Measurements from ENCODE around the gene MYL11.
"Not testable (repeated sequence)": the region's sequence is repeated elsewhere in the genome, so short reads cannot be mapped to it uniquely, and the experiment has no call there.

Gene MYL11

DNA sequence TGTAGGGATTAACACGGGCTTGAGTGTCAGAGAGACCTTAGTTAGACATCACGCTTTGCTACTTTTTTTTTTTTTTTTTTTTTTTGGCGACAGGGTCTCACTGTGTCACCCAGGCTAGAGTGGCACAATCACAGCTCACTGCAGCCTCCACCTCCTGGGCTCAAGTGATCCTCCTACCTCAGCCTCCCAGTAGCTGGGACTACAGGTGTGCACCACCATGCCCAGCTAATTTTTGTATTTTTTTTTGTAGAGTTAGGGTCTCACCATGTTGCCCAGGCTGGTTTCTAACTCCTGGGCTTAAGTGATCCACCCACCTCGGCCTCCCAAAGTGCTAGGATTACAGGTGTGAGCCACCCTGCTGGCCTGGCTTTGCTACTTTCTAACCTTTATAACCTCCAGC is 22.0 kb downstream of the MYL11 start:
- DNase-seq (ENCODE audit: low spot score): not testable (repeated sequence)

DNA sequence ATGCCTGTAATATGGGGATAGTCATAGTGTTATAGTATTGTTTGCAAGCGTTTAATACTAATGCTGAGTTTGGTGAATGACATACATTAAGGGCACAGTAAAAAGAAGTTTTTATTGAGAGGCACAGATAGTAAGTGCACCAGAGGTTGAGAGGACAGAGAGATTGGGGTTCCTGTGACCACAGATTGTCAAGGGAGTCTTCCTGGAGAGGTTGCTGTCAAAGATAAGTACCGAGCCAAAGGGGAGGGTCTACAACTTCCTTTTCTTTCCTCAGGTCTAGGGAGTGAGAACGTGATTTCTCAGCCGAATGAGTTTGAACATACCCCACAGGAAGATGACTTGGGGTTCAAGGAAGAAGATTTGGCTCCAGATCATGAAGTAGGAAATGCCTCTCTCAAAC is 22.5 kb downstream of the MYL11 start:
- no peak for DNase-seq (ENCODE audit: low spot score)

DNA sequence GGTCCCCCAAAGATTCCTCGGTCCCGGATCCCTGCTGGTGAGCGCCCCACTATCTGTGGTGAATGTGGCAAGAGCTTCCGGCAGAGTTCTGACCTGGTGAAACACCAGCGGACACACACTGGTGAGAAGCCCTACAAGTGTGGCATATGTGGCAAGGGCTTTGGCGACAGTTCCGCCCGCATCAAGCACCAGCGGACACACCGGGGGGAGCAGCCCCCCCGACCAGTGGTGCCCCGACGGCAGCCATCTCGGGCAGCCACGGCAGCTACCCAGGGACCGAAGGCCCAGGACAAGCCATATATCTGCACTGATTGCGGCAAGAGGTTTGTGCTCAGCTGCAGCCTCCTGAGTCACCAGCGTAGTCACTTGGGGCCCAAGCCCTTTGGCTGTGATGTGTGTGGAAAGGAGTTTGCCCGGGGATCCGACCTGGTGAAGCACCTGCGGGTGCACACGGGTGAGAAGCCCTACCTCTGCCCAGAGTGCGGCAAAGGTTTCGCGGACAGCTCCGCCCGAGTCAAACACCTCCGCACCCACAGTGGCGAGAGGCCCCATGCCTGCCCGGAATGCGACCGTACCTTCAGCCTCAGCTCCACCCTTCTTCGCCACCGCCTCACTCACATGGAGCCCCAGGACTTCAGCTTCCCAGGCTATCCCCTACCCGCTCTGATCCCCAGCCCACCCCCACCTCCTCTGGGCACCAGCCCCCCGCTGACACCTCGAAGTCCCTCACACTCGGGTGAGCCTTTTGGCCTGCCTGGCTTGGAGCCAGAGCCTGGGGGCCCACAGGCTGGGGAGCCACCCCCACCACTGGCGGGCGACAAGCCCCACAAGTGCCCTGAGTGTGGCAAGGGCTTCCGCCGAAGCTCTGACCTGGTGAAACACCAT is 23.4 kb downstream of the MYL11 start:
- no peak for DNase-seq (ENCODE audit: low spot score)

DNA sequence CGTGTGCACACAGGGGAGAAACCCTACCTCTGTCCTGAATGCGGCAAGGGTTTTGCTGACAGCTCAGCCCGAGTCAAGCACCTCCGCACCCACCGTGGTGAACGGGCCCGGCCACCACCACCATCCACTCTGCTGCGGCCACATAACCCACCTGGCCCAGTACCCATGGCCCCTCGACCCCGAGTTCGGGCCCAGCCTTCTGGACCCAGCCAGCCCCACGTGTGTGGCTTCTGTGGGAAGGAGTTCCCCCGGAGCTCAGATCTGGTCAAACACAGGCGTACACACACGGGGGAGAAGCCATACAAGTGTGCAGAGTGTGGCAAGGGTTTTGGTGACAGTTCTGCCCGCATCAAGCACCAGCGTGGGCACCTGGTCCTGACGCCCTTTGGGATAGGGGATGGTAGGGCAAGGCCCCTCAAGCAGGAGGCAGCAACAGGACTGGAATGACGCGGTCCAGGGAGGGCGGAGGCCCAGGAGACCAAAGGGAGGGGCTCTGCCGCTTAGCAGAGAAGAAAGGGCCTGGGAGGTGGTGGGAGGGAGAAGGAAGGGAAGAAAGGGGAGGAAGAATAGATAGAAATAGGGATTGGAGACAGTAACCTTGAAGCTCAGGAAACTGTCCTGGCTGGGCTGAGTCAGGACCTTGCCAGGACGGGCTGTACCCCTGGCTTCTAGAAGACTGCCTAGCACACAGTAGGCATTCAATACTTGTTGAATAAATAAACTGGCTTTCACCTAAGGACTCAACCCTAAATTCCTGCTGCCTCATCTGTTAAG is 24.2 kb downstream of the MYL11 start:
- no peak for DNase-seq (ENCODE audit: low spot score)

DNA sequence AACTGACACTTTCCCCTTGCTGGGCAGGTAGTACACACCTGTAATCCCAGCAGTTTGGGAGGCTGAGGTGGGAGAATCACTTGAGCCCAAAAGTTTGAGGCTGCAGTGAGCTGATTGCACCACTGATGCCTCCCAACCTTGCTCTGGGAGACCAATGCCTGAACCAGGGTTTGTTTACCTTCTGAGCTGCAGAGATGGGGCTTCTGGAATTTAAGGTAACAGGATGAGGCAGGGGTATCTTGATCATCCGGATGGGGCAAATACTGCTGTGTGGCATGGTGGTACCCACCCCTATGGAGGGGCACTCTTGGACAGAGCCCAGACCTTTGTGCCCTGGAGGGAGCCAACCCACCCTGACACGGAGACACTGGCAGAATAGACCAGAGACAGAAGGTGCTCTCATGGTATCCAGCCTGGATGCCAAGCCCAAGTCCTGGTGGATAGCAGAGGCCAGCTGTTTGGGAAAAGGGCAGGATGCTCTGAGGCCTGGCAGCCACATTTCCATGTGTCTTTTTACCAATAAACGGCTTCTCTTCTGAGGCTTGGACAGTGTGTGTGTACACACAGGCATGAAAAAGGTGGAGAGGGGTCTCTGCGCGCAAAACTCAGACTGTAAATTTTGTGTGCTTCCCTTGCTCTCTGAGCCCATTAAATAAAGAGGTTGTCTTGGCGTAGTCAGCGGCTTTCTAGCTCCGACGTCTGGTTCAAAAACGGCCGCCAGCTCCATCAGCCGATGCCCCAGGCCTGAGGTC is 25.0 kb downstream of the MYL11 start:
- no peak for DNase-seq (ENCODE audit: low spot score)

DNA sequence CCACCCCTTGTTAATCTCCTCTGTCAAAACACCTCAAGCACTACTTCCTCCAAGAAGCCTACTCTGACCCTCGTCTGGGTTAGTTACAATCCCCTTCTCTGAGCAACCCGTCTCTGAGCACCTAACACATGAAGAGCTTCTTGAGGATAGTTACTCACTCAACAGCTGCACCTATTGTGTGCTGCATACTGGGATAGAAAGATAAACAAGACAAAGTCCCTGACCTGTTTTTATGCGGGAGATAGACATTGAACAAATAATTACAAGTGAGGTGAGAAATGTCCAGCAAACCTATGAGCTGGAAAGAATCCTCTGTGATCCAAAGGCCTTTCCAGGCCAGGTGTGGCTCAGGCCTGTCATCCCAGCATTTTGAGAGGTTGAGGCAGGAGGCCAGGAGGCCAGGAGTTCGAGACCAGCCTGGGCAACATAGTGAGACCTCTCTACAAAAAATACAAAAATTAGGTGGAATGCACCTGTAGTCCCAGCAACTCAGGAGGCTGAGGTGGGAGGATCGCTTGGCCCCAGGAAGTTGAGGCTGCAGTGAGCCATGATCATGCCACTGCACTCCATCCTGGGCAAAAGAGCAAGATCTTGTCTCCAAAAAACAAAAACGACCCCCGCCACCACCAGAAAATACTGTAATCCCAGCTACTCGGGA is 27.3 kb downstream of the MYL11 start:
- no peak for DNase-seq (ENCODE audit: low spot score)

DNA sequence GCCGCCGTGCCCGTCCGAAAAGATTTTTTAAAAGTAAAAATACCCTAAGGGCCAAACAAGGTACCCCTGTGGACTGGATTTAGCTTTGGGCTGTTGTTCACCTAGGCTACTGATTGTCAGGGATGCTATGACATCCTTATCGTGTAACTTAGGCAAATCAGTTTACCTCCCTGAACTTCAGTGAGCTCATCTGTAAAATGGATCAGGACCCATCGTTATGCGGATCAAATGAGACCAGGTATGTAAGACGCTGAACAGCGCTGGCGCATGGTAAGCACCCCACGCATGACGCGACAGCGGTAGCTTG is 32.1 kb downstream of the MYL11 start:
- DNase-seq (ENCODE audit: low spot score): no peak

DNA sequence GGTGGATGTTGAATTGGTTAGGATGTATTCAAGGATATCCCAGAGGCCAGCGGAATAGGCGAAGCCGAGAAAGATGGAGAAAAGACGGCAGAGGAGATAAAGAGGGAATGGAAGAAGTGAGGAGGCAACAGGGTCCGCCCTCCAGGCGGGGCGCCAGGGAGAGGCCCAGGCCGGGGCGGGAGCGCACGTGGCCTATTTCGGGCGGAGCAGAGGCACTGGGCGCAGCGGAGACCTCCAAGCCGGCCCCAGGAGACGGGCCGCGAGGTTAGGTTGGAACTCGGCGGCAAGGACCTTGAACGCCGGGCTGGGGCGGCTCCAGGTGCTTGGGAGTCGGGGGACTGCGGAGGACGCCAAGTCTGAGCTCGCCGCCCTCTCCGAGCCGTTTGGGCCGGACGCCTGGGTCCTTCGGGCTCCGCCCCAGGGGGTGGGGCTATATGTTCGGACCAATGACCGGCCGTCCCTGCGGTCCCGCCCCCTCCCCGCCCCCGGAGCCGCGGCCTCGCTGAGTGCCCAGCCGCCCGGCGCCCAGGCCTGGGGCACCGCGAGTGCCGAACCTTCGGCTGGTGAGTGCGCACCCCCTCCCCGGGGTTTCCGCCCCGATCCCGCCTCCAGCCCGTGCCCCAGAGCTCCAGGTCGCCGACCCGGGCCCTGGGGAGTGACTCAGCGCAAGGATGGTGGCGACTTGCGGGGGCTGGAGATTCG is 32.7 kb downstream of the MYL11 start, which contains the start of gene ZNF771:
TSS of gene ZNF771 (plus strand) at position 505 of the 702 bp plus-strand sequence. CDS start 448 bp downstream, outside the sequence.
- peak; percentile 87 for DNase-seq (ENCODE audit: low spot score)

DNA sequence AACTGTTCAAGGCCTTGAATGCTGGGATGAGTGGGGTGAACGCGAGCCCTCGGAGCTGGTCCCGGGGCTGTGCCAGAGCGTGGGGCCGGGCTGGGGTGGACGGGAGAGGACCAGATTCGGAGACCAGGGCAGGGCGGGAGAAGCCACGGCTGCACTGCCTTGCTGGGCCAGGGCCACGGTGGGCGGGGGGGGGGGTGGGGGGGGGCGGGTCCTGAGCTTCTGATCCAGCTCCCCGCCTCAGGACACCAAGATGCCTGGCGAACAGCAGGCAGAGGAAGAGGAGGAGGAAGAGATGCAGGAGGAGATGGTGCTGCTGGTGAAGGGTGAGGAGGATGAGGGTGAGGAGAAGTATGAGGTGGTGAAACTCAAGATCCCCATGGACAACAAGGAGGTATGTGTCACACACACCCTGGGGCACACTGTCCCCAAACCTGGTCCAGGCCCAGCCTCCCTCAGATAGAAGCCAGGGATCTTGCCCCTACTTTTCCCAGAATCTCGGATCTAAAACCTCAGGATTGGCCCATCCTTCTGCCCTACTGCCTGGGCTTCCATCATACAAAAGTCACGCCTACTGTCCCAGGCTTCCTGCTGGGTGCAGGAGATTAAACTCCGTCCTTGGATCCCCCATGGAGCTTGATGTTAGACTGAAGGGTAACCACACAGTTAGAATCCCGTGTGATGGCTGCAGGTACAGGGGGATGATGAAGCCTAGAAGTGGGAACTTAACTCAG is 33.4 kb downstream of the MYL11 start:
- no peak for DNase-seq (ENCODE audit: low spot score)

DNA sequence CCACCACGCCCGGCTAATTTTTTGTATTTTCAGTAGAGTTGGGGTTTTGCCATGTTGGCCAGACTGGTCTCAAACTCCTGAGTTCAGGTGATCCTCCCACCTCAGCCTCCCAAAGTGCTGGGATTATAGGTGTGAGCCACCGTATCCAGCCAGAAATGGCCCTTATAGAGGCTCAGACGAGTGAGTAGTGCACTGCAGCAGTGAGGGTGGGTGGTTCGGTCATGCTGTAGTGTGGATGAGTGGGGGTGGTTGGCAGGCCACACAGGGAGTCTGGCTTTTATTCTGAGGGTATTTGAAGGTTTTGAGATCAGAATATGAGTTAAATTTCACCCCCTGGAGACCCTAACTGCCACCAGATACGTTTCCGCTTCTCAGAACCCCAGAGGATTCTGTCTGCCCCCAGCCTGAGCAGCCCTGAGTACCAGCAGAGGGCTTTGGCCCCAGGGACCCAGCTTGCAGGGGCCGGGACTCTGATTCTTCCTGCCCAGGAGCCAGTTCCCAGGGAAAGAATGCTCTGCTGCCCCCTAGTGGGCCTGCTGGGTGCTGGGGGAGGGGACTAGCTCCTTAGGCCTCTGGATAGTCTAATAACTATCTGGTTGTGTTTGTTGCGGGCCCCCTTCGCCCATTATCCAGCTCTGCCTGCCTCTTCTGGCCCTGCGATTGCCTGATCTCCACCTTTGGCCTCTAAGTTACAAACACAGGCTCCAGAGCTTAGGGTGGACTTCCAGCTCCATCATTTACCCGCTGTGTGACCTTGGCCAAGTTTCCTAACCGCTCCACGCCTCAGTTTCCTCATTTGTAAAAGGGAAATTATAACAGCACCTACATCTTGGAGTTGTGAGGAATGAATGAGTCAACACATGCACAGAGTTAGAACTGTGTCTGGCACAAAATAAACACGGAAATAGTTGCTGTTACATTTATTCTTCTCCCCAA is 34.8 kb downstream of the MYL11 start:
- DNase-seq (ENCODE audit: low spot score): peak; percentile 94

DNA sequence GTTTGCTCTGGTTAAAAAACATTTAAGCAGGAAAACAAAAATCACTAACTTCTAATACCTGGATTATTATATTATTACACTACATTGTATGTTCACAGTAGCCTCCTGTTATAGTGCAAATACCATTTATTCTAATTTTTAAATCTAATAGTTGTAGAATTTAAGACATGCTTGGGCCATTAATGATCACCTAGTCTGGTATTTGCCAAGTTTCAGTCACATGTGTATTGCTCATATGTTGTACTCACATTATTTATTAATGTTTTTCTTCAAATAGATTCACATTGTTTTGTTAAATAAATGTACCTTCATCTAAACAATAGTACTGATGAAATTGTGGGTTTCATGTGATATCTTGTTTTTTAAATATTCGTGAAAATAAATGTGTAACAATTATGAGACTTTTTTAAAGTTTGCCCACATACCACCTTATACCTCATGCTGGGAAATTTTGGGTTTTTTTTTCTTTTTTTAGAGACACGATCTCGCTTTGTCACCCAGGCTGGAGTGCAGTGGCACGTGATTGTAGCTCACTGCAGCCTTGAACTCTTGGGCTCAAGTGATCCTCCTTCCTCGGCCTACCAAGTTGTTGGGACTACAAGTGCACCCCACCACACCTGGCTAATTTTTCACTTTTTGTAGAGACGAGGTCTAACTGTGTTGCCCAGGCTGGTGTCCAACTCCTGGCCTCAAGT is 38.7 kb downstream of the MYL11 start:
- no peak for DNase-seq (ENCODE audit: low spot score)

DNA sequence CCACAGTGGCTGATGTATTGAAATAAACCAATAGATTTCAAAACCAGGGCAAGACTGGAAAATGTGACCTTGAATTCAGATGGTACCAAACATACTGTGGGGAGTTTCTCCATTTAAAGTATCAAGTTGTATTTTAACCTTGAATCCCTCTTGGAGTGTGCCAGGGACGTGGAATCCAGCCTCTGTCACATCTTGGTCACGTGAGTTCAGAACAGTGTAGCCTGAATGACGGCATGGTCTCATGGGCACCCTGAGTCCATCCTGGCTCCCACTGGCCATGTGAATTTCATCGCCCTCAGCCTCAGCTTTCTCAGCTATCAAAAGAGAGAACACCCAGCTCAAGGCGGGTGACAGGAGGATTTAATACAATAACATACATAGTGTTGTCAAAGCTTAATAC is 39.6 kb downstream of the MYL11 start:
- DNase-seq (ENCODE audit: low spot score): no peak

DNA sequence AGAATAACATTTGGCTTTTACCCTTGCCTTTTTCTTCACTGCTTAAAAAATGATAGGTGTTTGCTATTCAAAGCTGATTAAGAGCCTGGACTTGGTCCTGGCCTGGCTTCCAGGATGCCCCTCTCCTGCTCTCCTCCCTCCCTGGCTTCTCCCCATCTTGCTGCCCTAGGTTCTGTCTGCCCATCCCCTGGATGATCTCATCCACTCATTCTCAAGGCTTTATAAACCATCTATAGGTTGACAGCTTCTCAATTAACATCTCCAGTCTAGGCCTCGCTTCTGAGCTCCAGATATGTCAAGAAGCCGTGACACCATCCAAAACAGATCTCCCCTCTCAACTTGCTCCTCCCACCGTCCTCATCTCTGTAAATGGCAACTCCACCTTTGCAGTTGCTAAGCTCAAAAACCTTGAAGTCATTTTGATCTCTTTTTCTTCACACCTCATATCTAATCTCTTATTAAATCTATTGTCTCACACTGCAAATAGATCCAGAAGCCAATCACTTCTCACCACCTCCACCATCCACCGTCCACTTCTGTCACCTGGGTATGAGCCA is 41.5 kb downstream of the MYL11 start:
- DNase-seq (ENCODE audit: low spot score): no peak

DNA sequence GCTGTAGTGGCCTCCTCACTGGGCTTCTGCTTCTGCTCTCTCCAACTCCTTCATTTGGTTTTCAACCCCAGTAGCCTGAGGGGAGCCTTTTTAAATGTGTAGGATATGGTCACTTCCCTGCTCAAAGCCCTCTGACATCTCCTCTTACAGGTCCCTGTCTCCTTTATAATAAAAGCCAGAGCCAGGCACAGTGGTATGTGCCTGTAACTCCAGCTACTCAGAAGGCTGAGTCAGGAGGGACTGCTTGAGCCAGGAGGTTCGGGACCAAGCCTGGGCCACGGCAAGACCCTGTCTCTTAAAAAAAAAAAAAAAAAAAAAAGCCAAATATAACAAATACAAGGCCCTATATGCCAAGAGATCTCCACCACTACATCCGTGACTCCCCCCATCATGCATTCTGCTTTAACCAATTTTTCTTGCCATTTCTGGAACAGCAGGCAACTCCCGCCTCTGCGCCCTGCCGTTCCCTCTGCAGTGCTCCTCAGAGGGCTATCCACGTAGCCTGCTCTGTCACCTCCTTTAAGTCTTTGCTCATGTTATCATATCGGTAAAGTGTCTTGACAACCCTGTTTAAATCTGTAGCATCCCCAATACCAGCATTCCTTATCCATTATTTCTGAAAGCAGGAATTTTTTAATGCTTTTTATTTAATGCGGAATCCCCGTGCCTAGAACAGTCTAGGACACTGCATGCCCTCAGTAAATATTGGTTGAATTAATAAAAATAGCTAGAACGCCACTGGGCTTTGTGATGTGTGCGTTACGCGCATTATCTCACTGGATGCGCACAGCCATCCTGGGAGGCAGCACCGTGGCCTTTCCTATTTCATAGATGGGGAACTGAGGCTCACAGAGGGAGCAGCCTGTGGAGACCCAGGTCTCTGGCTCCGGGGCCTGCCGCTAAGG is 42.3 kb downstream of the MYL11 start:
- no peak for DNase-seq (ENCODE audit: low spot score)

DNA sequence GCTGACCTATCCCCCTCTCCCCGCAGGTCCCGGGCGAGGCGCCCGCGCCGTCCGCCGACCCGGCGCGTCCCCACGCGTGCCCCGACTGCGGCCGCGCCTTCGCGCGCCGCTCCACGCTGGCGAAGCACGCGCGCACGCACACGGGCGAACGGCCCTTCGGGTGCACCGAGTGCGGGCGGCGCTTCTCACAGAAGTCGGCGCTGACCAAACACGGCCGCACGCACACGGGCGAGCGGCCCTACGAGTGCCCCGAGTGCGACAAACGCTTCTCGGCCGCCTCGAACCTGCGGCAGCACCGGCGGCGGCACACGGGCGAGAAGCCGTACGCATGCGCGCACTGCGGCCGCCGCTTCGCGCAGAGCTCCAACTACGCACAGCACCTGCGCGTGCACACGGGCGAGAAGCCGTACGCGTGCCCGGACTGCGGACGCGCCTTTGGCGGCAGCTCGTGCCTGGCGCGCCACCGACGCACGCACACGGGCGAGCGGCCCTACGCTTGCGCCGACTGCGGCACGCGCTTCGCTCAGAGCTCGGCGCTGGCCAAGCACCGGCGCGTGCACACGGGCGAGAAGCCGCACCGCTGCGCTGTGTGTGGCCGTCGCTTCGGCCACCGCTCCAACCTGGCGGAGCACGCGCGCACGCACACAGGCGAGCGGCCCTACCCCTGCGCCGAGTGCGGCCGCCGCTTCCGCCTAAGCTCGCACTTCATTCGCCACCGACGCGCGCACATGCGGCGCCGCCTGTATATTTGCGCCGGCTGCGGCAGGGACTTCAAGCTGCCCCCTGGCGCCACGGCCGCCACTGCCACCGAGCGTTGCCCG is 43.1 kb downstream of the MYL11 start:
- peak; percentile 90 for DNase-seq (ENCODE audit: low spot score)

DNA sequence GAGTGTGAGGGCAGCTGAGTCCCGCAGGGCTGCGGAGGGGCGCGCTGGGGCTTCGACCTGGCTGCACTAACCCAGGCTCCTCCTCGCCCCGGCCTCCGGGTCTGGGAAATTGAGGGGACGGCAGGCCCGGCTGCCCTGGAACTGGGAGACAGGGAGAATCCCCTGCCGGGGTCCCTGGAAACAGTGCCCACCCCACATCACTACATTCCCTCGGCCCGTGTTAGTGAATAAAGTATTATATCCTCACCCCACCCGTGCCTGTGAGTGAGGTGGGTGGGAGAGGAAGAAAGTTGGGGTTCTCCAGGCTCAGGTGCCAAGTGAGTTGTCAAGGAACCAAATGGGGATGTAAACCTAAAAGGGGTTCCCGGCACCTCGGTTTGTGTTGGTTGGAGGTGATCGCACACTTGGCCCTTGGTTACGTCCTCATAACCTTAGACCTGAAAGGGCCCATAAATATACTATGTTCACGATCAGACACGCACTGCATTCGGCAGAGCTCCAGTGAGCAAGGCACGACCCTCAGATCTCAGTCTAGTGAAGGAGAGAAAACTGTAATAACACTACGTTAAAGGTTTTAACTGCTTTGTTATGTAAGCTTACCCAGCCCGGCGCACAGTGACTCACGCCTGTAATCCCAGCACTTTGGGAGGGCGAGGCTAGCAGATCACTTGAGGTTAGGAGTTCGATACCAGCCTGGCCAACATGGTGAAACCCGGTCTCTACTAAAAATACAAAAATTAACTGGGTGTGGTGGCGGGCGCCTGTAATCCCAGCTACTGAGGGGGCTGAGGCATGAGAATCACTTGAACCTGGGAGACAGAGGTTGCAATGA is 44.0 kb downstream of the MYL11 start:
- no peak for DNase-seq (ENCODE audit: low spot score)
